ENCODE measurements around the gene LRP5. TPM values are rescaled to one million over a fixed set of nuclear protein-coding genes. Genes with fewer than 3 reads are reported as not detected.

The LRP5 gene
- polyA plus RNA-seq, 10 donors = 38.0 to 66.2 (median 46.8) TPM

- DNase-seq = no peak
Observed at GRCh38 chr11:68306636-68307035, 5.8 kb upstream of the LRP5 start.

- DNase-seq = no peak
Observed at GRCh38 chr11:68308068-68308467, 4.3 kb upstream of the LRP5 start.

- no peak for DNase-seq
Observed at GRCh38 chr11:68309621-68310185, 2.7 kb upstream of the LRP5 start.

GRCh38 chr11:68311160-68312116 lies 953 bp upstream of the LRP5 start:
- DNase-seq = no peak

DNA sequence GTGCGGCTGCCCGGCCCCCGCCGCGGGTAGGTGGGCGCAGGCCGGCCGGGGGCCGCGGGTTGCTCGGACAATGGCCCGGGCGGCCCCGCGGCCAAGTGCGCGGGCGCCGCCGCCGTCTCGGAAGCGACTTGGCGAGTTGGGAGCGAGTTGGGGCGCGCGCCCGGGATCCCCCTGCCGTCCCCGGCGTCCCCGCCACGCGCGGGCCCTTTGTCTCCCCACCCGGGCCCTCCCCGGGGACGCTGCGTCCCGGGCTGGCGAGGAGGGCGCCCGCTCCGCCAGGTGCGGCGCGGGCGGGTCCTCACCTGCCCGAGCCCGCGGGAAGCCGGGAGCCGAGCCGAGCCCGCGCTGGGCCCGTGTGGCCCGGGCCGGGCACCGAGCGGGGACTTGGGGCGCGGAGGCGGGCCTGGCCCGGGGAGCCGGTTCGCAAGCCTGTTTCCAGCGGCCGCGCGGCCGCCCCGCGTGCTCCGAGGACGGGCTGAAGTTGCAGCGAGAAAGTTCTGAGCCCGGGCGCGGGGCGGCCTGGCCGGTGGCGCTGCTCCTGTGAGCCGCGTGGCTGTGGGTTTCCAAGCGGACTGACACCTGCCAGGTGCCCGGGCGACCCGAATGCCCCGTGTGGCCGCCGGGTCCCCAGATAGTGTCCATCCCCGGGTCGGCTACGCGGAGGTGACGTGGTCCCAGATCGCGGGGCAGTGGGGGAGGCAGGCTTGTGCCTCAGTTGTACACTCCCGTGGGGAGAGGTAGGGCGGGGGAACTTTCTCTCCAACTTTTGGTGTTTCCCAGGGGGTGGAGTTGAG lies 586 bp downstream of the LRP5 start:
- DNase-seq = no peak

DNA sequence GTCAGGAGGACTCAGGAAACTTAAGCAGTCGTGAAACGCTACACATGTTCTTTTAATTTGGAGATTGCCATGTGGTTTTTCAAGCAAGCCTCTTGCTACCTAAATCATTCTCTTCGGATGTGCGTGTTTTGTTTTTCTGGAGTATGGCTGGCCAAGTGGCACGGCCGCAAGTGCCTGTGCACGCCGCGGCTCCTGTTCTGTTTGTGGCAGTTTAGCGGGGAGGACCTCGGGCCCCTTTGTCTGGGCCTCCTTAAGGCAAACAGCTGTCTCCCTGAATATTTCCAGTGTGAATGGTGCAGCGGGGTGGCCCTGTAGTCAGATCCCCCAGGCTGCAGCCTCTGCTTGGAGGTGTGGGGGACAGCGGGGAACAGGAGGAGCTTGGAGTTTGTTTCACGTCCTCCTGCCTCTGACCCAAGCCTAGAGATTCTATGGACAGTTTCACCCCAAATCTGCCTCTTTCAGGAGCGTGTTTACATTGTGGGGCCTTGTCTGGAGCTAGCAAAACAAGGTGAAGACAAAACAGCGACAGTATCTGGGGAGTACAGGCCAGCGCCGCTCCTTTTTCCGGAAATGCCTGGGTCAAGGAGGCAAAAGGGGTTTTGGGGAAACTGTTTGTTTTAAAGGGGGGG lies 1.3 kb downstream of the LRP5 start:
- DNase-seq = peak in 1 of 3 donors; percentile 78

DNA sequence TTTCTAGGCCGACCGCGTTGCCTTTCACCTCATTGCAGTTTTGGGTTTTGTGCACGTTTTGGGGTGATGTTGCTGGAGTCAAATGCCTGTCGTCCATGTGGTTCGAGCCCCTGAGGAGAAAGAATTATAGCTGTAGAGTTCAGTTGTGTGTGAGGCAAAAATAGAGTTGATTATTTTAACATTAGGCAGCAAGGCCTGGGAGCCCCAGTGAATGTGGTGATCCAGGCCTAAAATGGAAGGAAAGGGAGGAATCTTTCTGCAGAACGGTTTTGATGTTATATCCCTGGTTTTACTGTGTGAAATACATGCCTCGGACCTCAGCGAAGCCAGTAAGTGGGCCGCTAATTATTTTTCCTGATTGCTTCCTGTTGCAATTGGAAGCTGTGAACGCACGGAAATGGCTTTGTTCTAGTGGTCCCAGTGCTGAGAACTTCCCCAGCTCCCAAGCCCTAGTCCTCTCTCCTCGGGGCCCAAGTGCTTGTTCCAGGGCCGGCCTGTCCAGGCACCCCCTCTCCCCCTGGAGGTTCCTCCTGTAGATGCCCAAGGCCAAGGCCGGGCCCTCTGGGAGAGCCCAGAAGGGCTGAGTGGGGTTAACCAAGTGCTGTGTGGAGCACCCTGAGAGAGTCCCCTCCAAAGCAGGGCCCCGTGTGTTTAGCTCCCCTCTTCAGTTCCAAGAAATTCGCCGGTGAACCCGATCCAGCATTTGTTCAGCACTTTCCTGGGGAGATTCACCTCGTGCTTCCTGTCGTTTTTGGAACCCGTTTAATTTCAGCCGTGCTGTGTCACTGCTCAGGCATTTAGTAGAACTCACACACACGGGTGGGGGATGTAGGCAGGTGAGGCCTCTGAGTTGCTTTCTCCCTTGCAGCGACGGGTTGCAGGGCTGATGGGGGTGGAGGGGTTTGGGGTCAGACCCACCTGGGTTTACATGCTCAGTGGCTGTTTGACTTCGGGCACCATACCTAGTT lies 2.1 kb downstream of the LRP5 start:
- peak in 1 of 3 donors; percentile 75 for DNase-seq

- peak in 1 of 3 donors; percentile 68 for DNase-seq
Observed at GRCh38 chr11:68315171-68315920, 3.0 kb downstream of the LRP5 start.

DNA sequence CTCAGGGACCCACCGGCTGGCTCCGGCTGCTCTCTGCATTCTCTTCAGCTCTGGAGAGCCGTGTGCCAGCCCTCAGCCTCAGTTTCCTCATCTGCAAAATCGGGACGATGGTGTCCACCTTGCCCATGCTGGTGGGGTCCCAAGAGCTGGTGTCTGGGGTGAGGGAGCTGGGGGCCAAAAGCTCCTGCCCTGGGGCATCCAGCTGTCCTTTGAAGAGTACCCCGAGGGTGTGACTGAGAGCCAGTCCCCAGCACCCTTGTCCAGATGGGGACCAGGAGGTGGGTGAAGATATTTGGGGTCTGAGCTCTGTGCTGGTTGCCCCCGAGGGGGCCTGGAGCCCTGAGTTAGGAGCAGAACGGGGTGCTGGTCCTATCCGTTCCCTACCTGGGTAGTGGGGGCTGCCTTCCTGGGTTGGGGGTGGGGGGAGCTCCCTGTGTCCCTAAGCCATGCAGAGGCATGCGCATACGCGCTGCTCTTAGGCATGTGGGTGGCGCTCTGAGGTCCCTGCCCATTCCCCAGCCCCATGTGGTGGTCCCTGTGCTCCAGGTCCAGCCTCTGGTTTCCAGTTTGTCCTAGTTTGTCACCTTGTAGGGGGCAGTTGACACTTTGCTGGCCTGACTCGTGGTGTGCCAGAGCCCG lies 4.9 kb downstream of the LRP5 start:
- no peak for DNase-seq

DNA sequence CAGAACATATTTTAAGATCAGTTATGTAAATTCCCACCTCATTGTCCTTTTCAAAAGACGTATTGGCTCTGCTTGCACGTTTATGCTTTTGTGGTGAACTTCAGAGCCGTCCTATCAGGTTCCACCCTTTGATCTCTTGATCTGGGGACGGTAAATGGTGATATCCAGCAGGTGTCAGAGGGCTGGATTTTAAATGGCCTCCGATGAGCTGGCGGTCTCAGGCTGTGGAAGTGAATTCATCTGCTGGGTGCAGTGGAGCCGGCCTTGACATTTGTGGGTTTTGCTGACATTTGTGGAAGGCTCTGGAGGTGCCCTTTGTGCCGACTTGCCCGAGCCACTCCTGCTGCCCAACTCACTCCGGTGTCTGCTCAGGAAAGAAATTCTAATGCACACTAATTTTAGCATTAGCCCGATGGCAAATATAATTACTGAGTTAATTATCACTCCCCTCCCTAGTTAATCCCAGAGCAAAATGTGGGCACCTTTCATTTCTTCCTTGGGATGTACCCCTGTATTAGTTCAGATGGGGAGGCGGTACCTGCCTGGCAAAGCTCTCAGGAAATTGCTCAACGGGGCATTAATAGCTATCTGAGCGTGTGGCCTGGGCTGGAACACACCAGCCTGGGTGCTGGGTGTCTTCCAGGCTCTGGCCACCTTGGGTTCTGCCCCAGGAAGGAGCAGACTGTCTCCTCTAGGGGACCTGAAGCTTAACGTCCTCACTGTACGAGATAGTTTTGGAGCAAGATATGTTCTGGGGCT lies 9.1 kb downstream of the LRP5 start:
- DNase-seq = no peak

GRCh38 chr11:68322052-68322430 lies 9.7 kb downstream of the LRP5 start:
- no peak for DNase-seq

DNA sequence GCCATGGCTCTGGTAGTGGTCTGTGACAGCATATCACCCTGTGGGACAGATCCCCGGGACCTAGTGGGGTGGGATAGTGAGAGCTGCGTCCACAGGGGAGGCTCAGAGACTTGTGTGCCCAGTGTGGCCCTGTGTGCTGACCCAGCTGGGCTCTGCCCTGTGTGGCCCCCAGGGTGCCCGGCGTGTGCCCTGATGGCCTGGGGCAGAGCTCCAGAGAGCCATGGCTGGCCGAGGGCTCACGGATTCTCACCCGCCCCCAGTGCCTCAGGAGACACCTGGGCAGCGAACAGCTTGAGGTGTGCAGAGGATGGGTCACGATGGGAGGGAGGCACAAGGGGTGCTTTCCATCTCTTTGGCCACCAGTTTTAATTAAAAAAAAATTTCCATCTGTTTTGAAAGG lies 11.8 kb downstream of the LRP5 start:
- DNase-seq = no peak

GRCh38 chr11:68324695-68325094 lies 12.3 kb downstream of the LRP5 start:
- DNase-seq = no peak

- DNase-seq = no peak
Observed at GRCh38 chr11:68325183-68325906, 13.0 kb downstream of the LRP5 start.

DNA sequence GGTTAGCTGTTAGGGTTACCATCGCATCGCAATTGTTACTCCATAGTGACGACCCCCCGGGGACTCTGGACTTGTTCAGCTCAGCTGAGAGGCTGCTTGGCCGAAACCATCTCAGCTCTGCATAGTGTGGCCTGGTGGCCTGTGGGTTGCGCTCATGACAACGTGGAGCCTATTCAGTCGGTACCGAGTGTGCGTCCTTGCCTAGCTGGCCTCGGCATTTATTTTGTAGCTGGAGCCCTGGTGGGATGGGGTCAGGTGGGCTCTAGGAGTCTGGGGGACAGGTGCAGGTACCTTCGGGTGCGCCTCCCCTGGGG lies 13.5 kb downstream of the LRP5 start:
- no peak for DNase-seq

GRCh38 chr11:68326334-68327215 lies 14.2 kb downstream of the LRP5 start:
- no peak for DNase-seq

Measured in muscle of back (tissue), 11 donors.